ENCODE data around the gene GDPD5.

DNA sequence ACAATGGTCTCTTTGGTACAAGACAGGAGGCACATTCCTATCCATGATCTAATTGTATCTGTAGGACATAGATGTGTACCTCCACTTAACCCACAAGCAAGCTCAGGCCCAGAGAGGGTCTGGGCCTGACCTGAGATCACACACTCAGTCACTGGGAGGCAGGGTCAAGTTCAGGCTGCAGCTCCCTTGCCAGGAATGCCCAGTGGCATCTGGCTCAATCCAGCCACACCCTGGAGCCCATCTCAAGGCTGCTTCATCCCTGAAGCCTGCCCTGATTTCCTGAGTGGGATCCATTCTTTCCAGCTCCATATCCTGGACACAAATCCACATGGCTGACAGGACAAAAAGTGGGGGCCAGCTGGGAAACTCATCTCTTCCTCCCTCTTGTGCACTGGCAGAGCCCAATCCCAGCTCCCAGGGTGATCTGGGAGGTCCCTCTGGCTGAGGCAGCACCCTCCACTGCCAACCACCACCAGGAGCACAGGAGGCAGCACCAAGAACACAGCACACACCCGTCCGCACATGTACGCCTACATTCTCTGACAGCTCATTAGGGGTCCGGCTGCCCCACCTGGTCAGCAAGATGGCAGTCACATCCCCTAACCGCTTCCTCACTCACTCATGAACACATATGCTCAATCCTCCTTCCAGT, 53.5 kb downstream of the GDPD5 start:
- TF ChIP-seq SUZ12 (IDR thresholded peaks at IDR 0.05; ENCODE audit: extremely low read depth, insufficient read depth, insufficient read length), result no peak
- TF ChIP-seq ZNF274 (IDR thresholded peaks at IDR 0.05; ENCODE audit: low read depth, low read length), result no peak
- no peak for TF ChIP-seq YY1 (IDR thresholded peaks at IDR 0.05; ENCODE audit: insufficient read depth, insufficient read length)

All from NT2/D1 (cell line).